HG03066 (cell line): Measurements from ENCODE around the gene NID1.

Source experiments
- ATAC-seq: cut with Tn5 transposase; IDR thresholded peaks from one replicate; pipeline ENCODE4 v1.9.1; 2021; ENCODE audit warnings: low read depth; ENCODE audit not compliant: unreplicated experiment

Gene NID1, protein sequence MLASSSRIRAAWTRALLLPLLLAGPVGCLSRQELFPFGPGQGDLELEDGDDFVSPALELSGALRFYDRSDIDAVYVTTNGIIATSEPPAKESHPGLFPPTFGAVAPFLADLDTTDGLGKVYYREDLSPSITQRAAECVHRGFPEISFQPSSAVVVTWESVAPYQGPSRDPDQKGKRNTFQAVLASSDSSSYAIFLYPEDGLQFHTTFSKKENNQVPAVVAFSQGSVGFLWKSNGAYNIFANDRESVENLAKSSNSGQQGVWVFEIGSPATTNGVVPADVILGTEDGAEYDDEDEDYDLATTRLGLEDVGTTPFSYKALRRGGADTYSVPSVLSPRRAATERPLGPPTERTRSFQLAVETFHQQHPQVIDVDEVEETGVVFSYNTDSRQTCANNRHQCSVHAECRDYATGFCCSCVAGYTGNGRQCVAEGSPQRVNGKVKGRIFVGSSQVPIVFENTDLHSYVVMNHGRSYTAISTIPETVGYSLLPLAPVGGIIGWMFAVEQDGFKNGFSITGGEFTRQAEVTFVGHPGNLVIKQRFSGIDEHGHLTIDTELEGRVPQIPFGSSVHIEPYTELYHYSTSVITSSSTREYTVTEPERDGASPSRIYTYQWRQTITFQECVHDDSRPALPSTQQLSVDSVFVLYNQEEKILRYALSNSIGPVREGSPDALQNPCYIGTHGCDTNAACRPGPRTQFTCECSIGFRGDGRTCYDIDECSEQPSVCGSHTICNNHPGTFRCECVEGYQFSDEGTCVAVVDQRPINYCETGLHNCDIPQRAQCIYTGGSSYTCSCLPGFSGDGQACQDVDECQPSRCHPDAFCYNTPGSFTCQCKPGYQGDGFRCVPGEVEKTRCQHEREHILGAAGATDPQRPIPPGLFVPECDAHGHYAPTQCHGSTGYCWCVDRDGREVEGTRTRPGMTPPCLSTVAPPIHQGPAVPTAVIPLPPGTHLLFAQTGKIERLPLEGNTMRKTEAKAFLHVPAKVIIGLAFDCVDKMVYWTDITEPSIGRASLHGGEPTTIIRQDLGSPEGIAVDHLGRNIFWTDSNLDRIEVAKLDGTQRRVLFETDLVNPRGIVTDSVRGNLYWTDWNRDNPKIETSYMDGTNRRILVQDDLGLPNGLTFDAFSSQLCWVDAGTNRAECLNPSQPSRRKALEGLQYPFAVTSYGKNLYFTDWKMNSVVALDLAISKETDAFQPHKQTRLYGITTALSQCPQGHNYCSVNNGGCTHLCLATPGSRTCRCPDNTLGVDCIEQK

GRCh38 chr1:236064674-236065508 lies at the start of gene NID1:
Gene NID1, minus strand, starts transcription at chr1:236065090. Its CDS starts 11 bp downstream, at chr1:236065079.
- ATAC-seq: no peak

DNA sequence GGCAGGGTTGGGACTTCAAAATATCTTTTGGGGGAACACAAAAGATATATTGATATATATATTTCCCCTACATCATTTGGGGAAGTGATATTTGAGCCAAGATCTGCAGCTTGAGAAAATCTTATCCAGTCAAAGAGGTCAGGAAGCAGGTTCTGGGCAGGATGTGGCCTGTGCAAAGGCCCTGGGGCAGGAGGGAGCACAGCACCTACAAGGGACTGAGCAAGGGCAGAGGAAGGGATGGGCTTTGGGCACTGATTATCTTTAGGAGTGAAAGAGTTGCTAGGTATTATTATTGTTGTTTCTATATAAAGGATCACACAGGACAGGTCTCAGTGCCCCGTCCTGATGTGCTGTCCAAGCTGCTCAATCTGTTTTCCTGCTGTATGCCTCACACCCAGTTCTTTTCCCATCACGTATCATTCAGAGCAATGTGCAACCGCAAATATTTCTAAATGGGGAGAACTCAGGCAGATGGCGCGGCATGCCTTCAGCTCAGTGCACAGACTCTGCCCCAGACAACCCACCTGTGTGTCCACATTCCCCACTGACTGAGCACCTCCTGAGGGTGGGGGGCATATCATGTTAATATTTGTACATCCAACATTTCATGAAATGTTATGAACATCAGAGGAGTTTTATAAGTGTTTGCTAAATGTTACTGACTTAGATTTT lies 49.3 kb upstream of the NID1 start:
- no peak for ATAC-seq

GRCh38 chr1:236113324-236114032 lies 48.6 kb upstream of the NID1 start:
- ATAC-seq: no peak

DNA sequence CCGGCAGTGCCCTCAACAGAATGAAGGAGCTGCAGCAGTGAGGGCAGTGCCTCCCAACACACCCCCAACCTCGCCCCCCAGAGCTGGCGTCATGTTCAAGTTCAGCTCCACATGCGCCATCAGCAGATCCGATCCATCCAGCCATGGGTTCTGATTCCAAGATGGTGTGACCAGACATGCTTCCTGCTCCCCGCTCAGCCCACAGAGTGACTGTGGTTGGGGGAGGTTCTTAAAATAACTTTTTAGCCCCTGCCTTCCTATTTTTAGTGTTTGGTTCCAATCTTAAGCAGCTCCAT lies 47.4 kb upstream of the NID1 start:
- ATAC-seq: no peak

DNA sequence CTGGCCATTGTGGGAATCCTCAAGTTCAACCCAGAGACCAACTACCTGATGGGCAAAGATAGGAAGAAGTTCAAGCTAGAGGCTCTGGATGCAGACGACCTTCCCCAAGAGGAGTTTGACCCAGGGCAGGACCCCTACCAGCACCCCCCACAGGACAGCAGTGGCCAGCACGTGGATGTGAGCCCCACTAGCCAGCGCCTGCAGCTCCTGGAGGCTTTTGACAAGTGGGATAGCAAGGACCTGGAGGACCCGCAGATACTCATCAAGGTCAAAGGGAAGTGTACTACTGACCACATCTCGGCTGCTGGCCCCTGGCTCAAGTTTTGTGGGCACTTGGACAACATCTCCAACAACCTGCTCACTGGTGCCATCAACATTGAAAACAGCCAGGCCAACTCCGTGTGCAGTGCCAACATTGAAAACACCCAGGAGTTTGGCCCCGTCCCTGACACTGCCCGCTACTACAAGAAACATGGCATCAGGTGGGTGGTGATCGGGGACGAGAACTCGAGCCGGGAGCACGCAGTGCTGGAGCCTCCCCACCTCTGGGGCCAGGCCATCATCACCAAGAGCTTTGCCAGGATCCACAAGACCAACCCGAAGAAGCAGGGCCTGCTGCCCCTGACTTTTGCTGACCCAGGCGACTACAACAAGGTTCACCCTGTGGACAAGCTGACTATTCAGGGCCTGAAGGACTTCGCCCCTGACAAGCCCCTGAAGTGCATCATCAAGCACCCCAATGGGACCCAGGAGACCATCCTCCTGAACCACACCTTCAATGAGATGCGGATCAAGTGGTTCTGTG lies 46.8 kb upstream of the NID1 start:
- ATAC-seq: no peak

- ATAC-seq: no peak
Observed at GRCh38 chr1:236110137-236110536, 45.2 kb upstream of the NID1 start.

- ATAC-seq: no peak
Observed at GRCh38 chr1:236108027-236108648, 43.2 kb upstream of the NID1 start.

DNA sequence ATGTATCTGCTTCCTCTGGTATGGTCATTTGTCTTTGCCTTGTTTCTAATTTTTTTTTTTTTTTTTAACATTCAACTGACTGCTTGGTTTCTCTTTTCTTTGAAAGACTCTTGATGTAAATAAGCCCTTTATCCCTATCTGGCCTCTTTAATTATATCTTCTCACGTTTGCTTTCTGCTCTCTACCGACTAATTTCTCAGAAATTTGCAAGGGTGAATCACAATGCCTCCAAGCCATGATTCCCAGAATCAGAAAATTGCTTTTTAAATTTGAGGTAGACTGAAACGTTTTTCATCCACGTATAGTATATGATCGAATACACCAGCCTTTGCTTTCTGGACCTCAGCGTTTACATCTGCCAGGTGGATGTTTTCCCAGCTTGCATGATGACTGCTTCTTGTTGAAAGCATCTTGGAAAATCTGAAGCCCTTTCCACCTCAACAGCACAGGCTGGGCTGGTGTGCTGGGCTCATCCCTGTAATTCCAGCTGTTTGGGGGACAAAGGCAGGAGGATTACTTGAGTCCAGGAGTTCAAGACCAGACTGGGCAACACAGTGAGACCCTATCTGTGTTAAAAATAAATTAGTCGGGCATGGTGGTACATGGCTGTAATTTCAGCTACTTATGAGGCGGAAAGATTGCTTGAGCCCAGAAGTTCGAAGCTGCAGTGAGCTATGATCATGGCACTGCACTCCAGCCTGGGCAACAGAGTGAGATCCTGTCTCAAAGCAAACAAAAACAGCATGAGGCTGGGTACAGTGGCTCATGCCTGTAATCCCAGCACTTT lies 42.4 kb upstream of the NID1 start:
- no peak for ATAC-seq

DNA sequence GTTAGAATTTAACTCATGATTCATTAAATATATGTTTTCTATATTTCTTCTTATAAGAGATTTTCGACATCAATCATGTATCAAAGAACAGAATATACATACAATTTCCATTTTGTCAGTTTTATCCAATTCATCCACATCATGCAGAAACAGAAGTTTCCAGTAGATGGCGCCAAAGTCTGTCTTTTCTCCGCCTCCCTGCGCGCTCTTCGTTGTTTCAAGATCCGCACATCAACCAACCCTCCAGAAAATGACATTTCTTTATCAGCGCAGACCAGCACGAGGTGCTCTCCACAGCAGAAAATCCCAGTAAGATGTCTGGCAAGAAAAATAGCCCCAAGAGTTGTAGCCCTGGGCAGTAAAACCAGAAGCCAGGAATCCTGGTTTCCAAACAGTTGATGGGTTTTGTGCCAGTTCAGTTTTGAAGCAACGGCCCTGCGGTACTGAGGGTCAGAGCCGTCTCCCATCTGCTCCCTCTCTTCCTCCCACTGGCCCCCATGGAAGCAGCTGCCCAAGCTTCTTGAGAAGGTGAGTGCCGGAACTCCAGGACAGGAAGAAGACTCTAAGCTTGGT lies 38.8 kb upstream of the NID1 start:
- ATAC-seq: peak; percentile 63

GRCh38 chr1:236103059-236103458 lies 38.2 kb upstream of the NID1 start:
- no peak for ATAC-seq

- ATAC-seq: no peak
Observed at GRCh38 chr1:236102611-236103010, 37.7 kb upstream of the NID1 start.

- no peak for ATAC-seq
Observed at GRCh38 chr1:236101233-236102200, 36.6 kb upstream of the NID1 start.

DNA sequence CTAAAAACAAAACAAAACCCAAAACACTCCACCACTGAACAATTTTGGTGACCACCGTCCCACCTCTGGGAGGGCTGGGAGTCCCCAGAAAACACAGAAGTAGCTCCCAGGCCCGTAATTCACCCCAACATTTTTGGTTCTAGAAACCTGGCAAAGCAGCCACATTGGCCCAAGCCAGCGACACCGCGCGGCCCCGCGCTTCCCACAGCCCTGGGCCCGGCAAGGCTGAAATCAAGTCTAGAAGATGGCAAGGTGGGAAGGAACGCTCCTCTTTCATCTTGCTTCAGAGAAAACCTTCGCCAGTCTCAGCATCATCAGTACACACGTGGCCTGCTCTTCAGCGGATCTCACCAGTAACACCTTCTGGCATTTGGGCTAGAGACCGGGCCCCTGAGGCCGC lies 35.9 kb upstream of the NID1 start:
- ATAC-seq: no peak

GRCh38 chr1:236099355-236099974 lies 34.6 kb upstream of the NID1 start:
- no peak for ATAC-seq

GRCh38 chr1:236098267-236098666 lies 33.4 kb upstream of the NID1 start:
- ATAC-seq: no peak
